COLO829 (cell line): ENCODE data around the gene NMNAT2.
A peak's percentile ranks its signal among the peaks of the same experiment; 100 is the strongest.
"Not testable (repeated sequence)": the region's sequence is repeated elsewhere in the genome, so short reads cannot be mapped to it uniquely, and the experiment has no call there.

Experiments used
- DNase-seq: peaks from one replicate; pipeline ENCODE4 v3.0.0; 2012; ENCODE audit warnings: low spot score

Gene NMNAT2

DNA sequence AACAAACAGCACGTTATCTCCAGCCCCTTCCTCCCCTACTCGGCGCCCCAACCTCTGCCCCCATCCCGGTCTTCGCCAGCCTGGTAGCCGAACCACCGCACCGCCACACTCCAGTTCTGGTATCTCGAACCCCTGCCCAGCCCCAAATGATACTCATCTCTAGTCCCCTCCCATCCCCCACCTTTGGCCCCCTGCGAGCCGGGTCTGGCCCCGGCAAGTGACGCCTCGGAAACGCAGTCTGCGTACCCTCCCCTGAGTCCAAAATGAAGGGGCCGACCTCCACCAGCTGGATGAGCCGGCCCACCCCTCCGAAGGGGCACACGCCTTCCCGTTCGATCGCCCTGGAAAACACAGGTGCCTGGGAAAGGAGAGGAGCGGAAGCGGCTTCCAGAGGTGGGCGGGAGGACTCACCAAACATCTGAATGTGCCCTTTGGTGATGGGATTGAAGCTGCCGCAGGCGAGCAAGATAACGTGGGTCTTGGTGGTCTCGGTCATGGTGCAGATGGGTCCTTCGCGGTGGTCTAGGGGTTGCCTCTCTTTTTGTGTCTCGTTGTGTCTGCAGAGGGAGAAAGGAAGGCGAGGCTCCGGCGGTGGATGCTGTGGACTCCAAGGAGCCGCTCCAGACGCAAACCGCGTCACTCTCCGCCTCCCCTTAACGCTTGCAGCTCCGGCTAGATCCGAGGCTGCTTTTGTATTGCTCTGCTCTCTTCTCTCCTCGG, at the start of gene NMNAT2:
NMNAT2 (minus strand) TSS at position 609 of the 720 bp plus-strand sequence; CDS start at position 496, 113 bp downstream.
- DNase-seq: no peak

DNA sequence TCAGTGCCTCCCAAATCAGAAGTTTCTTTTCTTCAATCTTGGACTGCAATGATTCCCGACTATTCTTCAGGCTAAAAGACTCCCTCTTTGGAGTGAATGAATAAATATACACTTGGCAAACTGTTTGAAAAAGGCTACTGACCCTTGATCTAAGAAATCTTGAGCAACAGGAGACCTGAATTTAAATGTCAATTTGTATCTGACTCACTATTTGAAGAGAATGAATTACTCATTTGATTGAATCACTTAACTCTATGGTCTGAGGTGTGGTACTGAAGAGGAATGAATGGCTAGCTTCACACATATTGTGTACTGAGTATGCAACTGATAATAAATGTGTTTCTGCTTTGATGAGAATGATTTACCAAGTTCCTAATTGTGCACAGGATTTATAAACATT, 49.5 kb upstream of the NMNAT2 start:
- DNase-seq: peak; percentile 41

- DNase-seq: no peak
Measured at GRCh38 chr1:183466781-183467180, 48.6 kb upstream of the NMNAT2 start.

- no peak for DNase-seq
Measured at GRCh38 chr1:183463566-183463965, 45.4 kb upstream of the NMNAT2 start.

- DNase-seq: no peak
Measured at GRCh38 chr1:183461350-183461749, 43.2 kb upstream of the NMNAT2 start.

DNA sequence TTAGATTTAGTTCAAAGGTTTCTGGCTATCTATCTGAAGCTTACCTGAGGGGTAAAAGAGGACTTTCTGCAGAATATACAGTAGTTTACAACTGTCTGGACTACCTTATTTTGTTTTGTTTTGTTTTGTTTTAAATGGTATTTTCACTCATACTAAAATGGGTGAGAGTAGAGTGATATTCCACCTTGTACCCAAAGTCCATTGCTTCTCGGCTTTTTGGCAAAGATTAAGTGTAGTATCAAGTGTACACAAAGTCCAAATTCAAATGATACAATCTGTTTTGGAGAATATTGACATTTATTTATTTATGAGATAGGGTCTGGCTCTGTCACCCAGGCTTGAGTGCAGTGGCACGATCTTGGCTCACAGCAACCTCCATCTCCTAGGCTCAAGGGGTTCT, 42.4 kb upstream of the NMNAT2 start:
- DNase-seq: no peak

DNA sequence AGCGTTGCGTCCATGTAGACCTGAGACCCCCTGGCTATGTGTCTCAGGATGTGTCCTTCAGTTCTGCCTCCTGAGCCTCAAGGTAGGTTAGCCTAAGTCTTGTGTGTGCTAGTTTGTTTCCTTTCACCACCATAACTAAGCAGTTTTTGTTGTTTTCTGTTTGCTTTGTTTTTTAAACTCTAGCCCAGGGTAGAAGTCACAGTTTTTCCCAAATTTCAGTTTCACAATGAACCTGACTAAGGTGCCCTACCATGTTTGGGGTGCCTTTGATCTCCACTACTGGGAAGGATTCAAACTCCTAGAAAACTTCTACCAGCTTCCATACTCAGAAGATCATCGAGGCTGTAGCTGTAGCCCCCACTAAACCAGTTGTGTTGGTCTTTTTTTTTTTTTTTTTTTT, 39.3 kb upstream of the NMNAT2 start:
- no peak for DNase-seq

DNA sequence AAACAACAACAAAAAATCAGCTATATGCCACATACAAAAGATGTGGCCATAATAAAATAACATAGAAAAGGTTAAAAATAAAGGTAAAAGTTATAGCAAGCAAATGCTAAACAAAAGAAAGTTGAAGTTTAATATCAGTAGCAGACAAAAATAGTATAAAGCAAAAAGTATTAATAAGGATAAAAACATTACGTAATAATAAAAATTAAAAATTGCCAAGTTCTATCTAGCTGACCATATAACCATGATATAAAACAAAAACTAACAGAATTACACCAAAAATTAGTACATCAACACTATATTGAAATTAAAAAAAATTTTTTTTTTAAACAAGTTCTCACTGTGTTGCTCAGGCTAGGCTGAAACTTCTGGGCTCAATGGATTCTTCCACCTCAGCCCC, 38.6 kb upstream of the NMNAT2 start:
- DNase-seq: no peak

GRCh38 chr1:183454377-183454776, 36.2 kb upstream of the NMNAT2 start:
- no peak for DNase-seq

DNA sequence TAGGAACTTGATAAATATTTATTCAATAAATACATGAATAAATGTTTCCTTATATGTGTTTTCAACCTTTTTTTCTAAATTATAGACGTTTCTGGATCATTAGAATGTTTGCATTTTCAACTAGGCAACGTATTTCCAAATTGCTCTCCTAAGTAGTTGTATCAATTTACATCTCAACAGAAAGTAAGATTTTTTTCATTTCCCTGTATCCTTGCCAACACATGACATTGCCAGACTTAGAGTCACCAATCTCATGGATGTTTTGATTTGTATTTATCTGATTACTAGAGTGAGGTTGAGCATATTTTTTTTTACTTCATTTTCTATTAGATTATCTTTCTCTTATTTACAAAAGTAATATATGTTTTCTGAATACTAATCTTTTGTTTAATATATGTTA, 31.9 kb upstream of the NMNAT2 start:
- DNase-seq: no peak

DNA sequence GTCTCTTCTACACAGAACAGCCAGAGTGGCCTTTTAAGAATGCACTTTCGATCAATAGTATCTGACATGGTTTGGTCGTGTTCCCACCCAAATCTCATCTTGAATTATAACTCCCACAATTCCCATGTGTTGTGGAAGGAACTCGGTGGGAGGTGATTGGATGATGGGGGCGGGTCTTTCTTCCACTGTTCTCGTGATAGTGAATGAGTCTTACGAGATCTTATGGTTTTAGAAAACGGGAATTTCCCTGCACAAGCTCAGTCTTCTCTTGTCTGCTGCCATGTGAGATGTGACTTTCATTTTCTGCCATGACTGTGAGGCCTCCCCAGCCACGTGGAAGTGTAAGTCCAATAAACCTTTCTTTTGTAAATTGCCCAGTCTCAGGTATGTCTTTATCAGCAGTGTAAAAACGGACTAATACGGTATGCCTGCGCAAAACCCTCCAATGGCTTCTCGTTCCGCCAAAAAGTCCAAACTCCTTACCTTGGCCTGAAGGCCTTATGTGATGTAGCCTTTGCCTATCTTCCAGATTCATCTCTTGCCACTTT, 31.1 kb upstream of the NMNAT2 start:
- no peak for DNase-seq

DNA sequence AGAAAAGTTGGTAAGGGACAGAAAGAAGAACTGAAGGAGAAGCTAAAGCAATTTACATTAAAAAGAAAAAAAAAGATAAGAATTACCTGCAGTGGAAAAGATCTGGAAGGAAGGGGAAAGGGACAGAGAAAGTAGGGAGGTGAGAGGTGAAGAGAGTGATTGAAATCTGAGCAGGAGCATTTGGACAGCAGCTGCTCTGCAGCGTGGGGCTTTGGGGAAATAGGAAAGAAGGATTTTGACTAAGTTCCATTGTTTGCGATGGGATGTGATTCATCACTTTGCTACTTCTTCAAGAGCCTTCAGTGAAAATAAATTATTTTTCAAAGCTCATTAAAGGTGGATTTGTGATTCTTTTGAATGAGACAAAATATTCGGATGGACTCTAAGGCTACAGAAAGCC, 26.1 kb upstream of the NMNAT2 start:
- peak; percentile 65 for DNase-seq

GRCh38 chr1:183443466-183443865, 25.3 kb upstream of the NMNAT2 start:
- DNase-seq: no peak

GRCh38 chr1:183443011-183443410, 24.8 kb upstream of the NMNAT2 start:
- no peak for DNase-seq

DNA sequence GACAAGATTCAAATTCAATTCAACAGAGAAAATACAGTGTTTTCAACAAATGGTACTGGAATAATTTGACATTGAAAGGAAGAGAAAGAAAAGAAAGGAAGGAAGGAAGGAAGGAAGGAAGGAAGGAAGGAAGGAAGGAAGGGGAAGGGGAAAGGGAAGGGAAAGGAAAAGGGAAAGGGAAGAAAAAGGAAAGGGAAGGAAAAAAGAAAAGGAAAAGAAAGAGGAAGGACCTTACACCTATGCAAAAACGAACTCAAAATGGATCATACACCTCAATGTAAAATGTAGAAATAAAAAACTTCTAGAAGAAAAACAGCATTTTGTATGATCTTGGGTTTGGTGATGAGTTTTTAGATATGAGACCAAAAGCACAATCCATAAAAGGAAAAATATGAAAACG, 19.9 kb upstream of the NMNAT2 start:
- DNase-seq: no peak

DNA sequence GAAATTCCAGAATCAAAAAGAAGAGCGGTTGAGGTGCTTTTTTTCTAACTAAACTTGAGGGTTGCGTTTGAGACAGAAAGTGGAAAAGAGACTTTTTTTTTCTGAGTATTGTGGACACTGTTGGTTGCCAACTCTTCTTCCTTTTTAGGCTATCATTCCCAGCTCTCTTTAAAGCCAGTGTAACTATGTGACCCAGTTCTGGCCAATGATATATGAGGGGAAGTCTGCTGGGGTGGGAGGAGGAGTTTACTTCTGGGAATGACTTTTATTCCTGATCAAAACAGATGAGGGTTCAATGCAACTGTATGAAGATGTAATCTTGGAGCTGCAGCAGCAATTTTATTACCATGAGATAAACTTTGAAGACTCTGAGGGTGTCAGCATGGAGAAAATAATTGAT, 17.3 kb upstream of the NMNAT2 start:
- no peak for DNase-seq

DNA sequence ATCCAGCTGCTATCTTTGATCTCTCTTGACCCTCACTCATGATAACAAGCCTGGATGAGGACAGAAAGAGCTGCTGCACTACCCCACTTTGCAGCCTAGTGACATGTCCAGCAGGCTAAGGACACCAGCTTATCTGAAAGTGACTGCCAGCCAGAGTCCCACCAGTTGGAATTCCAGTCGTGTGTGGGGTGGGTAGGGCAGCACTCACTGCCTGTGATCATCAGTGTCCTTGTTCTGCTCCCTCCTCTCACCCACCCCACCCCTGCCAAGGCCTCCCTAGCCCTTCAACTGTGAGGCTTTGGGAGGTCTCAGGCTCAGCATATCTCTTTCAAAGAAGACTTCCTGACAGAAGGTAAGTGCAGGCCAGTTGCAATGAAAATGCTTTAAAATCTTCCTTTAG, 15.5 kb upstream of the NMNAT2 start:
- DNase-seq: no peak

- DNase-seq: no peak
Measured at GRCh38 chr1:183432548-183432875, 14.3 kb upstream of the NMNAT2 start.

GRCh38 chr1:183431840-183432547, 13.8 kb upstream of the NMNAT2 start:
- DNase-seq: no peak

DNA sequence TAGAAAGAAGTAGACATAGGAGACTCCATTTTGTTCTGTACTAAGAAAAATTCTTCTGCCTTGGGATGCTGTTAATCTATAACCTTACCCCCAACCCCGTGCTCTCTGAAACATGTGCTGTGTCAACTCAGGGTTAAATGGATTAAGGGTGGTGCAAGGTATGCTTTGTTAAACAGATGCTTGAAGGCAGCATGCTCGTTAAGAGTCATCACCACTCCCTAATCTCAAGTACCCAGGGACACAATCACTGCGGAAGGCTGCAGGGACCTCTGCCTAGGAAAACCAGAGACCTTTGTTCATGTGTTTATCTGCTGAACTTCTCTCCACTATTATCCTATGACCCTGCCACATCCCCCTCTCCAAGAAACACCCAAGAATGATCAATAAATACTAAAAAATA, 9.4 kb upstream of the NMNAT2 start:
- DNase-seq: not testable (repeated sequence)

- DNase-seq: no peak
Measured at GRCh38 chr1:183424691-183425090, 6.5 kb upstream of the NMNAT2 start.

DNA sequence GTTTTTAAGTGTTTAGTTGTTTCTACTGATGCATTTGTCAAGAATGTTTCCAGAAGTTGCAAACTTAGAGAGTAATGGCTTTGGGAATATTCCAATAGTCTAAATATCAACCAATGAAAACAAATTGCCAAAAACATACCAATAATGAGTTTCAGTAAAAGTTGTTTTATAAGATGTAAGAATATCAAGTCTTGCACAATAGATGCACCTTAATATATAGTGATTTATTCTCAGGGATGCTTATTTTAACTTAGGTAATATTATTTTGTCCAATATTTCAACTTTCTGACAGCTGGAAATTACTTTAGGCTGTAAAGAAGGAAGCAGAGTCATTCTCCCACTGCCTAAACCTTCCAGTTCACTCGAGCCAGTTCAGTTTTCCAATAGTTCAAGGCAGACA, 5.4 kb upstream of the NMNAT2 start:
- DNase-seq: no peak

- DNase-seq: no peak
Measured at GRCh38 chr1:183419399-183419798, 1.2 kb upstream of the NMNAT2 start.

- no peak for DNase-seq
Measured at GRCh38 chr1:183418696-183419095, 516 bp upstream of the NMNAT2 start.
